ENCODE data around the gene KCNA4.

DNA sequence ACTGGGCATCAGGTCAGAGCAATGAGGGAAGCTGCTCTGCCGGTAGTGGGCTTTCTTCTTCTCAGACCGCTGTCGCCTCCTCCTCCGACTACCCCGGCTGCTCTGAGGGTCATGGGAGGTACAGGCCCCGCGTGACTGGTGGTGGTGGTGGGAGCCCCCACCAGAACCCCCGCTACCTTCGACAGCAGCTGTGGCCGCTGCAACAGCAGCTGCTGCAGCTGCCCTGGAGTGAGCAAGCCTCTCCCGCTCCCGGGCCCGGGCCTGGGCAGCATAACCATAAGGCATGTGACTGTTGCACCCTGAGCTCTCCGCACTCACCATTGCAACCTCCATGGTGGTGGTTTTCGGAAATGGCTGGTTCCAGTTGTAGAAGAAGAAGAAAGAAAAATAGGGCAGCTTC, 4.5 kb downstream of the KCNA4 start:
- TF ChIP-seq CTCF (IDR thresholded peaks at IDR 0.05): no peak
- no peak for TF ChIP-seq POLR2AphosphoS5 (IDR thresholded peaks at IDR 0.05)
